Memory B cell (primary cell): Measurements from ENCODE around the gene UBA3.

Experiments
- ATAC-seq: fragments of 150-1000 bp; cut with Tn5 transposase; 2 replicates; pipeline ENCODE4 v1.10.0; 2021; ENCODE audit warnings: low read depth, mild to moderate bottlenecking, moderate library complexity
- DNase-seq, 2 donors: peaks; one replicate each; pipeline ENCODE4 v3.0.0; 2022; ENCODE audit warnings: low spot score in 2 of 2
- H3K27ac Mint-ChIP-seq: one replicate; pipeline ENCODE4 v1.8.0; 2022; ENCODE audit warnings: mild to moderate bottlenecking, moderate library complexity, mixed read lengths
- H3K27me3 Mint-ChIP-seq: one replicate; pipeline ENCODE4 v1.8.0; 2022; ENCODE audit warnings: mixed read lengths
- H3K36me3 Mint-ChIP-seq: one replicate; pipeline ENCODE4 v1.8.0; 2022; ENCODE audit warnings: mild to moderate bottlenecking, mixed read lengths
- H3K4me1 Mint-ChIP-seq: one replicate; pipeline ENCODE4 v1.8.0; 2022; ENCODE audit warnings: mixed read lengths
- H3K4me3 Mint-ChIP-seq: one replicate; pipeline ENCODE4 v1.8.0; 2022; ENCODE audit warnings: mild to moderate bottlenecking, moderate library complexity, mixed read lengths
- H3K9me3 Mint-ChIP-seq: one replicate; pipeline ENCODE4 v1.8.0; 2022; ENCODE audit warnings: mixed read lengths

UBA3 gene

GRCh38 chr3:69113536-69113935, 33.4 kb upstream of the UBA3 start:
- H3K9me3 Mint-ChIP-seq = no peaks in the 10 kb centered on the region
- H3K4me3 Mint-ChIP-seq = no peak overlapping the region
- DNase-seq (no peak), ATAC-seq (no peak)
- H3K27me3 Mint-ChIP-seq = no peaks in the 10 kb centered on the region
- peaks cover 7% of the 10 kb centered on the region for H3K4me1 Mint-ChIP-seq
- H3K27ac Mint-ChIP-seq = peak overlapping the region; percentile 3
- H3K36me3 Mint-ChIP-seq = no peaks in the 10 kb centered on the region

- ATAC-seq = peak; percentile 44
- Mint-ChIP-seq H3K27me3 (no peaks in the 10 kb centered on the region), H3K4me3 (no peak overlapping the region), H3K9me3 (no peaks in the 10 kb centered on the region), H3K27ac (no peak overlapping the region), H3K36me3 (no peaks in the 10 kb centered on the region), H3K4me1 (peaks cover 7% of the 10 kb centered on the region)
- DNase-seq = no peak
These were observed 30.9 kb upstream of the UBA3 start for GRCh38 chr3:69110941-69111546.

DNA sequence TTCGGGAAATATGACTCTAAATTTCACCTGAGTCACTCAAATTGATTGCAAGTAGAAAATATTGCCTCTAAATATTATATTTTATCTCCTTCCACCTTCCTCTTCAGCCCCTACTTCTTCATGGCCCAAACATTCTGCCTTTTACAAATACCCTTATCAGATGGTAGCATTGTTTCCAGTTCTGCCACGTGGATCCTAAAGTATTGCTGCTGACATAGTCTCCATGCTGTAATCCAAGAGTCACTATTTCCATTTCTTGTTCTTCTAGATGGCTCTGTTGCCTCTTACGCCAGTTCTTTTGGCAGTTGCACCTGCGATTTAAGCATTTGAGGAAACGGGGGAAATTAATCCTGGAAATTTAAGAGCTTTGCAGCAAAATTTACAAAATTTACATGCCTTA, 28.6 kb upstream of the UBA3 start:
- peak overlapping the region; percentile 42 for H3K27ac Mint-ChIP-seq
- ATAC-seq = no peak
- no peaks in the 10 kb centered on the region for H3K9me3 Mint-ChIP-seq
- no peak for DNase-seq
- H3K27me3 Mint-ChIP-seq = no peaks in the 10 kb centered on the region
- H3K4me3 Mint-ChIP-seq = no peak overlapping the region
- H3K4me1 Mint-ChIP-seq = peaks cover 11% of the 10 kb centered on the region
- H3K36me3 Mint-ChIP-seq = peaks cover 7% of the 10 kb centered on the region

GRCh38 chr3:69107841-69108240, 27.7 kb upstream of the UBA3 start:
- no peak for DNase-seq
- no peak for ATAC-seq
- peak overlapping the region; percentile 80 for H3K27ac Mint-ChIP-seq
- no peaks in the 10 kb centered on the region for H3K9me3 Mint-ChIP-seq
- H3K4me1 Mint-ChIP-seq = peaks cover 8% of the 10 kb centered on the region
- H3K36me3 Mint-ChIP-seq = peaks cover 12% of the 10 kb centered on the region
- H3K27me3 Mint-ChIP-seq = no peaks in the 10 kb centered on the region
- H3K4me3 Mint-ChIP-seq = no peak overlapping the region

DNA sequence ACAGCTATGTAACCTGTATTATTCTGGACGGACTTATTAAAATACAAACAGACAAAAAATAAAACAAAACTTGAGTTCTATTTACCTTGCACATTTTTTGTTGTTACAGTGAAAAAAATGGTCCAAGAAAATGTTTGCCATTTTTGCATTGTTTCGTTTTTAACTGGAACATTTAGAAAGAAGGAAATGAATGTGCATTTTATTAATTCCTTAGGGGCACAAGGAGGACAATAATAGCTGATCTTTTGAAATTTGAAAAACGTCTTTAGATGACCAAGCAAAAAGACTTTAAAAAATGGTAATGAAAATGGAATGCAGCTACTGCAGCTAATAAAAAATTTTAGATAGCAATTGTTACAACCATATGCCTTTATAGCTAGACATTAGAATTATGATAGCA, 25.2 kb upstream of the UBA3 start:
- ATAC-seq = no peak
- peaks cover 19% of the 10 kb centered on the region for H3K36me3 Mint-ChIP-seq
- no peak overlapping the region for H3K27ac Mint-ChIP-seq
- H3K4me3 Mint-ChIP-seq = no peak overlapping the region
- no peak for DNase-seq
- no peaks in the 10 kb centered on the region for H3K27me3 Mint-ChIP-seq
- peaks cover 5% of the 10 kb centered on the region for H3K4me1 Mint-ChIP-seq
- no peaks in the 10 kb centered on the region for H3K9me3 Mint-ChIP-seq

DNA sequence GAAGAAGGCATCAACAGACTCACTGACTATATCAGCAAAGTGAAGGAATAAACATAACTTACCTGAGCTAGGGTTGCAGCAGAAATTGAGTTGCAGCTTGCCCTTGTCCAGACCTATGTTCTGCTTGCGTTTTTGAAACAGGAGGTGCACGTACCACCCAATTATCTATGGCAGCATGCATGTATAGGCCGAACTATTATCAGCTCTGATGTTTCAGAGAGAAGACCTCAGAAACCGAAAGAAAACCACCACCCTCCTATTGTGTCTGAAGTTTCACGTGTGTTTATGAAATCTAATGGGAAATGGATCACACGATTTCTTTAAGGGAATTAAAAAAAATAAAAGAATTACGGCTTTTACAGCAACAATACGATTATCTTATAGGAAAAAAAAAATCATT, 24.4 kb upstream of the UBA3 start:
- Mint-ChIP-seq H3K27me3 (no peaks in the 10 kb centered on the region), H3K4me1 (peaks cover 9% of the 10 kb centered on the region), H3K9me3 (no peaks in the 10 kb centered on the region), H3K36me3 (peaks cover 22% of the 10 kb centered on the region), H3K27ac (peak overlapping the region; percentile 48), H3K4me3 (no peak overlapping the region)
- ATAC-seq = no peak
- DNase-seq = no peak

GRCh38 chr3:69103123-69103522, 23.0 kb upstream of the UBA3 start:
- Mint-ChIP-seq H3K9me3 (no peaks in the 10 kb centered on the region), H3K27ac (peak overlapping the region; percentile 84), H3K4me3 (no peak overlapping the region), H3K36me3 (peaks cover 25% of the 10 kb centered on the region), H3K4me1 (peaks cover 11% of the 10 kb centered on the region), H3K27me3 (no peaks in the 10 kb centered on the region)
- no peak for DNase-seq
- no peak for ATAC-seq

DNA sequence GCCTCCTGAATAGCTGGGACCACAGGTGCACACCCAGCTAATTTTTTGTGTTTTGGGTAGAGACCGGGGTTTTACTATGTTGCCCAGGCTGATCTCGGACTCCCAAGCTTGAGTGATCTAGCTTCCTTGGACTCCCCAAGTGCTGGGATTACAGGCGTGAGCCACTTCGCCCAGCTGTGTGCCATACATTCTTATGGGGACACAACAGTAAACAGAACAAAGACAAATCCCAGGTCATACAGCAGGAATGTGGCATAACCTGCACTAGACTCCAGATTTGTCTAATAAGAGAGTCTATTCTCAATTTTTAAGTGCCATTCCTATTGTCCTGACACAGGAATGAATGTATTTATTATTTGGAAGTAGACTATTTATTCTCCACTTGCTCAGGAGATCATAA, 22.2 kb upstream of the UBA3 start:
- peak overlapping the region; percentile 53 for H3K27ac Mint-ChIP-seq
- no peak overlapping the region for H3K4me3 Mint-ChIP-seq
- peaks cover 15% of the 10 kb centered on the region for H3K4me1 Mint-ChIP-seq
- DNase-seq = no peak
- peaks cover 29% of the 10 kb centered on the region for H3K36me3 Mint-ChIP-seq
- no peaks in the 10 kb centered on the region for H3K9me3 Mint-ChIP-seq
- H3K27me3 Mint-ChIP-seq = no peaks in the 10 kb centered on the region
- no peak for ATAC-seq

DNA sequence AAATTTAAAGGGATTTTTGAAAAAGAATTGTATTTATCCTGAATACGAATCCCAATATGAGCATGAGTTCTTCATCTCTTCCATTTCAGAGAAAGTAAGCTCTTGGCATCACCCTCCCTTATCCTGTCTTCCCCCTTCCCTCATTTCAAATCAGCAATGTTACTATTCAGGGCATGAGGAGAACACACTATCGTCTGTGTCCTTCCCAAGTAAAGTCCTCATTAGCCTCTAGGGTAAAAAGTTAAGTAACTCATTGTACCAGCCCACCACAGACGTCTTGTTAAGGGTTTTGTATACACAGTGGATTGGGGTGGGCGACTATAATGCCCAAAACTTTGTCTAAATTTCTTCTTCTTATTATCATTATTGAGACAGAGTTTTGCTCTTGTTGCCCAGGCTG, 19.4 kb upstream of the UBA3 start:
- H3K36me3 Mint-ChIP-seq = peaks cover 31% of the 10 kb centered on the region
- no peaks in the 10 kb centered on the region for H3K9me3 Mint-ChIP-seq
- ATAC-seq = no peak
- H3K27me3 Mint-ChIP-seq = no peaks in the 10 kb centered on the region
- no peak for DNase-seq
- H3K4me3 Mint-ChIP-seq = no peak overlapping the region
- peak overlapping the region; percentile 40 for H3K27ac Mint-ChIP-seq
- H3K4me1 Mint-ChIP-seq = peaks cover 31% of the 10 kb centered on the region

DNA sequence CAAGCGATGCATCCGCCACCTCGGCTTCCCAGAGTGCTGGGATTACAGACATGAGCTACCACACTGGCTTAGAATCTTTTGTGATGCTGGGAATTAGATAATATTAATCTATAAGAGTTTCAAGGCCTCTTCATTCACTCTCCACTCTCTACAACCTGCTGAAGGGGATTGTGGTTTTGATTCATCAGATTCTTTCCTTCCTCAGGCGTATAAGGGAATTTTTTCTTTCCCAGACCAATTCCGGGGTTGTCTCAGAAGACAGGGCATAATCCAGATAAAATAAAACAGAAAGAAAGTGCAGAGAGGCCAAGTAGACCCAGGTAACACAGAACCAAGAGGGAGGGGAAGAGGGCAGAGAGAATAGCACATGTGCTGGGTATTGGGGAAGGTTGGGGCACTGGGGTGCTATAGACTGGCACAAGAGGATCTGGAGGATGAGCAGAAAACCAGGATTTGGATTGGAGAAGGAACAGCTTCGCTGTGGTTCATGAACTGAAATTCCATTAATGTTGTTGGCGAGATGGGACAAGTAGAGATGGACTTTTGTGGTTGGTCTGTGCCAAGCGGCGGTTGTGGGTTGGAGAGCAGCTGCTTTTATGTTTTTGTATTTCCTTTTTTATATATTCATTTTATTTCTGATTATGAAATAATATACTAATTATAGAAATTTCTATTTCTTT, 17.4 kb upstream of the UBA3 start:
- H3K27me3 Mint-ChIP-seq = no peaks in the 10 kb centered on the region
- H3K36me3 Mint-ChIP-seq = peaks cover 21% of the 10 kb centered on the region
- H3K4me1 Mint-ChIP-seq = peaks cover 40% of the 10 kb centered on the region
- peak overlapping the region; percentile 58 for H3K27ac Mint-ChIP-seq
- no peaks in the 10 kb centered on the region for H3K9me3 Mint-ChIP-seq
- peak overlapping the region; percentile 4 for H3K4me3 Mint-ChIP-seq
- no peak for DNase-seq
- no peak for ATAC-seq

DNA sequence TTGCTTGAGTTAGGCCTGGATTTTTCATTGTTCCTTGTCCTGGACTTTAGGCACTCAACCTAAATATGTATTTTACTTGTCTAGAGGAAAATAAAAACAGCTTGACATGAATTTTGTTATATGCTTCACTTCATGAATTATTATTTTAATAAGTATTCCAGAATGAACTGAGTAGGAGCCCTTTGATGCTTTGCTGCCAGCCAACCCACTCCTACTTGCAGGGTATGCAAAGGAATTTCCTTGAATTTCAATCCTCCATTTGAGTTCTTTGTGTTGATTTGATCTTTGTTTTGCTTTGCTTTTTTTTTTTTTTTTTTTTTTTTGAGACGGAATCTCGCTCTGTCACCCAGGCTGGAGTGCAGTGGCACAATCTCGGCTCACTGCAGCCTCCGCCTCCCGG, 16.1 kb upstream of the UBA3 start:
- H3K4me3 Mint-ChIP-seq = no peak overlapping the region
- H3K27me3 Mint-ChIP-seq = no peaks in the 10 kb centered on the region
- peaks cover 15% of the 10 kb centered on the region for H3K36me3 Mint-ChIP-seq
- H3K9me3 Mint-ChIP-seq = no peaks in the 10 kb centered on the region
- ATAC-seq (no peak), DNase-seq (no peak)
- H3K4me1 Mint-ChIP-seq = peaks cover 51% of the 10 kb centered on the region
- H3K27ac Mint-ChIP-seq = peak overlapping the region; percentile 89

GRCh38 chr3:69095636-69096035, 15.5 kb upstream of the UBA3 start:
- peaks cover 55% of the 10 kb centered on the region for H3K4me1 Mint-ChIP-seq
- no peaks in the 10 kb centered on the region for H3K27me3 Mint-ChIP-seq
- ATAC-seq (no peak), DNase-seq (no peak)
- peak overlapping the region; percentile 89 for H3K27ac Mint-ChIP-seq
- peaks cover 18% of the 10 kb centered on the region for H3K36me3 Mint-ChIP-seq
- no peaks in the 10 kb centered on the region for H3K9me3 Mint-ChIP-seq
- peak overlapping the region; percentile 54 for H3K4me3 Mint-ChIP-seq

- H3K36me3 Mint-ChIP-seq = peaks cover 17% of the 10 kb centered on the region
- peak overlapping the region; percentile 64 for H3K4me3 Mint-ChIP-seq
- H3K27ac Mint-ChIP-seq = peak overlapping the region; percentile 89
- H3K9me3 Mint-ChIP-seq = no peaks in the 10 kb centered on the region
- no peaks in the 10 kb centered on the region for H3K27me3 Mint-ChIP-seq
- peaks cover 61% of the 10 kb centered on the region for H3K4me1 Mint-ChIP-seq
- ATAC-seq = no peak
- DNase-seq = no peak
These were observed 14.5 kb upstream of the UBA3 start for GRCh38 chr3:69094467-69095205.

DNA sequence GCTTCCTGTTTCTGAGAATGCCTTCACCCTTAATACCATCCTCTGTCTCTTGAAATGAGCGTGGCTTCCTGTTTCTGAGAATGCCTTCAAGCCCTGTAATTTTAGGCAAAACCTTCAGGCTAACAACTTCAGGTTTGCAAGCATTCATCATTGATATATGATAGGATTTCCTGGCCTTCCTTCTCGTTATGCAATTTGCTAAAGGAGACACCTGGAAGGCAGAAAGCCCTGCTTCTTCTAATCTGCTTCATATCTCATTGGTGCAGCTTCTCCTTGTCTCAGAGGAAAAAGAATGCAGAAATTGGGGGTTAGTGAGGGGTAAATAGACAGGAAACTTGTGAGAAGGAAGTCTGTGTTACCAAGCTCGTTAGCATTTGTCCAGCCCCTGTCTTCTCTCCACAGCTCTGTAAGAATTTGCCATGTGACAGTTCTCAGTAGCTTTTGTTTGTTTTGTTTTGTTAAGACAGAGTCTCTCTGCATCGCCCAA, 11.9 kb upstream of the UBA3 start:
- Mint-ChIP-seq H3K4me3 (peak overlapping the region; percentile 79), H3K4me1 (peaks cover 63% of the 10 kb centered on the region), H3K27ac (peak overlapping the region; percentile 89), H3K9me3 (no peaks in the 10 kb centered on the region), H3K36me3 (peaks cover 14% of the 10 kb centered on the region), H3K27me3 (no peaks in the 10 kb centered on the region)
- DNase-seq = peak in 1 of 2 donors; percentile 18
- peak; percentile 83 for ATAC-seq
